Left hindlimb (tissue), 1 donor: ENCODE data around the gene USP6NL.

Experiments
- DNase-seq: peaks from one replicate; pipeline ENCODE4 v3.0.0-alpha.2; 2018

Gene USP6NL

GRCh38 chr10:11615396-11615795 is 3.9 kb upstream of the USP6NL start:
- no peak for DNase-seq

GRCh38 chr10:11612021-11613001 is 861 bp upstream of the USP6NL start:
- no peak for DNase-seq

- DNase-seq: peak; percentile 69
Measured at GRCh38 chr10:11610826-11611247, 613 bp downstream of the USP6NL start.

GRCh38 chr10:11610166-11610825 is 1.2 kb downstream of the USP6NL start:
- DNase-seq: no peak

GRCh38 chr10:11609492-11610093 is 1.9 kb downstream of the USP6NL start:
- no peak for DNase-seq

- no peak for DNase-seq
Measured at GRCh38 chr10:11609052-11609451, 2.4 kb downstream of the USP6NL start.

GRCh38 chr10:11608159-11609013 is 3.1 kb downstream of the USP6NL start:
- no peak for DNase-seq

GRCh38 chr10:11605807-11606408 is 5.5 kb downstream of the USP6NL start:
- DNase-seq: no peak

- no peak for DNase-seq
Measured at GRCh38 chr10:11604865-11605650, 6.4 kb downstream of the USP6NL start.

GRCh38 chr10:11603741-11604140 is 7.7 kb downstream of the USP6NL start:
- no peak for DNase-seq

- no peak for DNase-seq
Measured at GRCh38 chr10:11602919-11603523, 8.4 kb downstream of the USP6NL start.

GRCh38 chr10:11602358-11602757 is 9.1 kb downstream of the USP6NL start:
- no peak for DNase-seq

- no peak for DNase-seq
Measured at GRCh38 chr10:11601670-11602069, 9.8 kb downstream of the USP6NL start.

- DNase-seq: no peak
Measured at GRCh38 chr10:11600280-11600679, 11.2 kb downstream of the USP6NL start.

GRCh38 chr10:11598712-11599397 is 12.6 kb downstream of the USP6NL start:
- DNase-seq: no peak

- no peak for DNase-seq
Measured at GRCh38 chr10:11597470-11597869, 14.0 kb downstream of the USP6NL start.

- no peak for DNase-seq
Measured at GRCh38 chr10:11595395-11595692, 16.1 kb downstream of the USP6NL start.

GRCh38 chr10:11594589-11595394 is 16.7 kb downstream of the USP6NL start:
- DNase-seq: no peak

GRCh38 chr10:11593612-11594011 is 17.8 kb downstream of the USP6NL start:
- no peak for DNase-seq

GRCh38 chr10:11589738-11590137 is 21.7 kb downstream of the USP6NL start:
- DNase-seq: no peak
